ENCODE measurements around the gene ITGA3. TPM values are rescaled to one million over a fixed set of nuclear protein-coding genes. Genes with fewer than 3 reads are reported as not detected.
A peak's percentile ranks its signal among the peaks of the same experiment; 100 is the strongest.

Gene ITGA3
- total RNA-seq, 1 experiment from 2014 or later = 1.4 TPM

GRCh38 chr17:50026046-50026675, 29.7 kb upstream of the ITGA3 start:
- no peak for TF ChIP-seq CTCF (conservative IDR thresholded peaks at IDR 0.05; ENCODE audit: low read depth, low read length)
- no peak for TF ChIP-seq EZH2 (IDR thresholded peaks at IDR 0.05; ENCODE audit: borderline replicate concordance, low read depth, low read length, poor library complexity, severe bottlenecking)
- Histone ChIP-seq H3K36me3 (ENCODE audit: insufficient read depth, low read length, poor library complexity, severe bottlenecking) (no peaks in the 10 kb centered on the region), H3K27me3 (replicated peaks; ENCODE audit: insufficient read depth, low read depth, low read length, poor library complexity) (no peaks in the 10 kb centered on the region), H3K9me3 (ENCODE audit: low read depth, low read length, poor library complexity, severe bottlenecking) (peaks cover 10% of the 10 kb centered on the region), H3K4me1 (ENCODE audit: insufficient read depth, low read length, poor library complexity, severe bottlenecking) (peaks cover 8% of the 10 kb centered on the region), H3K4me3 (ENCODE audit: low read depth, low read length, poor library complexity, severe bottlenecking) (no peak overlapping the region), H3K27ac (ENCODE audit: low read depth, low read length, poor library complexity, severe bottlenecking) (no peak overlapping the region)
- BruUV-seq (replicated peaks) = no TSS peak
- intact Hi-C loops (cut with micrococcal nuclease; ENCODE audit: unreplicated experiment) = loop anchor here (1.0 to 5.0 kb wide), 2 partner anchors 61 to 271 kb away; no protein-coding TSS in a partner anchor
- POLR2A ChIA-PET (ENCODE audit: low non-redundant PET) = no interaction called here
- no peak for DNase-seq (ENCODE audit: low spot score)
- CTCF ChIA-PET = interaction anchor here (1.7 kb wide), 1 partner anchor 61 kb away, joined by 7 read pairs; no protein-coding TSS in a partner anchor

- H3K4me1 ChIP-seq (ENCODE audit: insufficient read depth, low read length, poor library complexity, severe bottlenecking) = peaks cover 8% of the 10 kb centered on the region
- H3K27ac ChIP-seq (ENCODE audit: low read depth, low read length, poor library complexity, severe bottlenecking) = no peak overlapping the region
- no peaks in the 10 kb centered on the region for H3K27me3 ChIP-seq (replicated peaks; ENCODE audit: insufficient read depth, low read depth, low read length, poor library complexity)
- DNase-seq (ENCODE audit: low spot score) = peak; percentile 67
- CTCF ChIA-PET = interaction anchor here (1.7 kb wide), 1 partner anchor 61 kb away, joined by 7 read pairs; no protein-coding TSS in a partner anchor
- TF ChIP-seq CTCF (conservative IDR thresholded peaks at IDR 0.05; ENCODE audit: low read depth, low read length) (peak; percentile 95), EZH2 (IDR thresholded peaks at IDR 0.05; ENCODE audit: borderline replicate concordance, low read depth, low read length, poor library complexity, severe bottlenecking) (no peak)
- no peak overlapping the region for H3K4me3 ChIP-seq (ENCODE audit: low read depth, low read length, poor library complexity, severe bottlenecking)
- no TSS peak for BruUV-seq (replicated peaks)
- POLR2A ChIA-PET (ENCODE audit: low non-redundant PET) = no interaction called here
- peaks cover 10% of the 10 kb centered on the region for H3K9me3 ChIP-seq (ENCODE audit: low read depth, low read length, poor library complexity, severe bottlenecking)
- intact Hi-C loops (cut with micrococcal nuclease; ENCODE audit: unreplicated experiment) = loop anchor here (1.0 to 5.0 kb wide), 2 partner anchors 60 to 270 kb away; no protein-coding TSS in a partner anchor
- no peaks in the 10 kb centered on the region for H3K36me3 ChIP-seq (ENCODE audit: insufficient read depth, low read length, poor library complexity, severe bottlenecking)
Measured at GRCh38 chr17:50026837-50027171, 29.1 kb upstream of the ITGA3 start.

GRCh38 chr17:50027172-50027880, 28.6 kb upstream of the ITGA3 start:
- POLR2A ChIA-PET (ENCODE audit: low non-redundant PET) = no interaction called here
- CTCF ChIA-PET = interaction anchor here (1.7 kb wide), 1 partner anchor 60 kb away, joined by 7 read pairs; no protein-coding TSS in a partner anchor
- no peak overlapping the region for H3K4me3 ChIP-seq (ENCODE audit: low read depth, low read length, poor library complexity, severe bottlenecking)

More at GRCh38 chr17:50027172-50027880, 28.6 kb upstream of the ITGA3 start:
- Histone ChIP-seq H3K9me3 (ENCODE audit: low read depth, low read length, poor library complexity, severe bottlenecking) (peaks cover 10% of the 10 kb centered on the region), H3K27me3 (replicated peaks; ENCODE audit: insufficient read depth, low read depth, low read length, poor library complexity) (no peaks in the 10 kb centered on the region), H3K4me1 (ENCODE audit: insufficient read depth, low read length, poor library complexity, severe bottlenecking) (peaks cover 8% of the 10 kb centered on the region), H3K36me3 (ENCODE audit: insufficient read depth, low read length, poor library complexity, severe bottlenecking) (no peaks in the 10 kb centered on the region), H3K27ac (ENCODE audit: low read depth, low read length, poor library complexity, severe bottlenecking) (no peak overlapping the region)
- 0 out of 2 replicates have a peak, but pooled peaks have one; percentile 6 for TF ChIP-seq CTCF (conservative IDR thresholded peaks at IDR 0.05; ENCODE audit: low read depth, low read length)
- TF ChIP-seq EZH2 (IDR thresholded peaks at IDR 0.05; ENCODE audit: borderline replicate concordance, low read depth, low read length, poor library complexity, severe bottlenecking) = no peak
- intact Hi-C loops (cut with micrococcal nuclease; ENCODE audit: unreplicated experiment) = loop anchor here (5.0 kb wide), 1 partner anchor 270 kb away; no protein-coding TSS in a partner anchor
- no TSS peak for BruUV-seq (replicated peaks)
- DNase-seq (ENCODE audit: low spot score) = peak; percentile 23

Measured in A673 (cell line).